ENCODE measurements around the gene RAF1. TPM values are rescaled to one million over a fixed set of nuclear protein-coding genes. Genes with fewer than 3 reads are reported as not detected.

RAF1 gene
- total and polyA plus RNA-seq, 2 experiments from 2014 or later, result 39.5 to 123 TPM

DNA sequence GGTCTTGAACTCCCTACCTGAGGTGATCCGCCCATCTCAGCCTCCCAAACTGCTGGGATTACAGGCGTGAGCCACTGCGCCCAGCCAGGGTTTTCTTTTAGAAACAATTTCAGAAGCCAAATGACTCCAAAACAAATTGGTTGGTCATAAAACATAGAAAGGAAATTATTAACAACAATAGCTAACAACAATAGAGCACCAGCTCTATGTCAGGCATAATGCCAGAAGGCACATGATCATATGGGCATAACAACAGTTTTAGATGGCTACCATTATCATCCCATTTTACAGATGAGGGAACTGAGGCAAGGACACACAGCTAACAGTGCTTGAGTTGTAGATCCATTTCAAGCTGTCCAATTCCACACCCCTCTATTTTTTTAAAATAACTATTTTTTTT, 22.2 kb upstream of the RAF1 start:
- peaks cover 4% of the 10 kb centered on the region; the same call in 2 of the 3 replicates for H3K4me1 Mint-ChIP-seq

GRCh38 chr3:12681943-12682390, 18.1 kb upstream of the RAF1 start:
- no peak overlapping the region for H3K4me2 ChIP-seq
- no peaks in the 10 kb centered on the region for H4K20me1 ChIP-seq (replicated peaks; ENCODE audit: insufficient read depth)
- Mint-ChIP-seq H3K27me3 (ENCODE audit: insufficient read depth, low read depth, poor library complexity) (no peaks in the 10 kb centered on the region), H3K36me3 (ENCODE audit: low read depth) (no peaks in the 10 kb centered on the region), H3K9me3 (no peaks in the 10 kb centered on the region), H3K4me1 (peaks cover 9% of the 10 kb centered on the region), H3K4me3 (no peak overlapping the region), H3K27ac (no peak overlapping the region)
- no peak overlapping the region for H3K4me3 ChIP-seq
- H3K9me2 ChIP-seq (ENCODE audit: insufficient read depth), result no peaks in the 10 kb centered on the region
- no peaks in the 10 kb centered on the region for H3K27me3 ChIP-seq (ENCODE audit: insufficient read depth)
- H3K79me2 ChIP-seq (replicated peaks; ENCODE audit: insufficient read depth), result no peaks in the 10 kb centered on the region
- no peak overlapping the region for H2AFZ ChIP-seq
- H3K27ac ChIP-seq (ENCODE audit: low read depth), result no peak overlapping the region
- no peaks in the 10 kb centered on the region for H3K36me3 ChIP-seq (ENCODE audit: insufficient read depth)
- H3F3A ChIP-seq (replicated peaks; ENCODE audit: low read depth), result no peaks in the 10 kb centered on the region
- ATAC-seq (no peak), DNase-seq (ENCODE audit: low spot score) (no peak)
- no peaks in the 10 kb centered on the region for H3K4me1 ChIP-seq (ENCODE audit: insufficient read depth)
- TF ChIP-seq REST (IDR thresholded peaks at IDR 0.05; ENCODE audit: unreplicated experiment) (no peak), JUNB (IDR thresholded peaks at IDR 0.05; ENCODE audit: unreplicated experiment) (no peak), EZH2 (IDR thresholded peaks at IDR 0.05; ENCODE audit: low read depth, unreplicated experiment) (no peak), ZNF331 (CRISPR knock-in tag; IDR thresholded peaks at IDR 0.05; ENCODE audit: low read depth) (no peak), ETS1 (IDR thresholded peaks at IDR 0.05) (no peak), NANOG (IDR thresholded peaks at IDR 0.05; ENCODE audit: borderline replicate concordance) (no peak), EZH2phosphoT487 (IDR thresholded peaks at IDR 0.05; ENCODE audit: unreplicated experiment) (no peak), STAT1 (IDR thresholded peaks at IDR 0.05; ENCODE audit: unreplicated experiment) (no peak), POLR2AphosphoS5 (IDR thresholded peaks at IDR 0.05; ENCODE audit: low read depth) (no peak)
- TF ChIP-seq, protein P1, sequence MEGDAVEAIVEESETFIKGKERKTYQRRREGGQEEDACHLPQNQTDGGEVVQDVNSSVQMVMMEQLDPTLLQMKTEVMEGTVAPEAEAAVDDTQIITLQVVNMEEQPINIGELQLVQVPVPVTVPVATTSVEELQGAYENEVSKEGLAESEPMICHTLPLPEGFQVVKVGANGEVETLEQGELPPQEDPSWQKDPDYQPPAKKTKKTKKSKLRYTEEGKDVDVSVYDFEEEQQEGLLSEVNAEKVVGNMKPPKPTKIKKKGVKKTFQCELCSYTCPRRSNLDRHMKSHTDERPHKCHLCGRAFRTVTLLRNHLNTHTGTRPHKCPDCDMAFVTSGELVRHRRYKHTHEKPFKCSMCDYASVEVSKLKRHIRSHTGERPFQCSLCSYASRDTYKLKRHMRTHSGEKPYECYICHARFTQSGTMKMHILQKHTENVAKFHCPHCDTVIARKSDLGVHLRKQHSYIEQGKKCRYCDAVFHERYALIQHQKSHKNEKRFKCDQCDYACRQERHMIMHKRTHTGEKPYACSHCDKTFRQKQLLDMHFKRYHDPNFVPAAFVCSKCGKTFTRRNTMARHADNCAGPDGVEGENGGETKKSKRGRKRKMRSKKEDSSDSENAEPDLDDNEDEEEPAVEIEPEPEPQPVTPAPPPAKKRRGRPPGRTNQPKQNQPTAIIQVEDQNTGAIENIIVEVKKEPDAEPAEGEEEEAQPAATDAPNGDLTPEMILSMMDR (conservative IDR thresholded peaks at IDR 0.05; ENCODE audit: low read depth in 2 of 2), result no peak

More for the DNA sequence above, 22.2 kb upstream of the RAF1 start:
- H3F3A ChIP-seq (replicated peaks; ENCODE audit: low read depth), result no peaks in the 10 kb centered on the region
- H3K4me1 ChIP-seq (ENCODE audit: insufficient read depth), result no peaks in the 10 kb centered on the region
- no peaks in the 10 kb centered on the region for H3K27me3 ChIP-seq (ENCODE audit: insufficient read depth)
- DNase-seq (ENCODE audit: low spot score), result no peak
- no peak overlapping the region for H3K4me3 ChIP-seq
- no peak overlapping the region for H2AFZ ChIP-seq
- no peak overlapping the region for H3K27ac ChIP-seq (ENCODE audit: low read depth)
- Mint-ChIP-seq H3K4me3 (no peak overlapping the region), H3K36me3 (ENCODE audit: low read depth) (no peaks in the 10 kb centered on the region), H3K27me3 (ENCODE audit: insufficient read depth, low read depth, poor library complexity) (peaks cover 2% of the 10 kb centered on the region), H3K27ac (no peak overlapping the region), H3K9me3 (no peaks in the 10 kb centered on the region; the same call in 2 of the 3 replicates)
- no peaks in the 10 kb centered on the region for H3K79me2 ChIP-seq (replicated peaks; ENCODE audit: insufficient read depth)
- TF ChIP-seq ETS1 (IDR thresholded peaks at IDR 0.05), result no peak
- no peak overlapping the region for H3K4me2 ChIP-seq
- ATAC-seq, result no peak
- no peaks in the 10 kb centered on the region for H4K20me1 ChIP-seq (replicated peaks; ENCODE audit: insufficient read depth)
- no peaks in the 10 kb centered on the region for H3K36me3 ChIP-seq (ENCODE audit: insufficient read depth)
- no peaks in the 10 kb centered on the region for H3K9me2 ChIP-seq (ENCODE audit: insufficient read depth)
